A673 (cell line): ENCODE data around the gene PGK1. TPM values are rescaled to one million over a fixed set of nuclear protein-coding genes. Genes with fewer than 3 reads are reported as not detected.

Experiments used
- BruUV-seq: library from RNA; stranded (reverse); fragments of 400-500 nt; replicated peaks from 2 replicates; lab custom pipeline; 2021; lab: Mats Ljungman, UMichigan
- CTCF ChIA-PET: fragments of 300-600 bp; sonication (Branson Sonifier 250); formaldehyde crosslinking; loops from one replicate; lab custom pipeline; 2022; ENCODE audit warnings: antibody characterized with exemption; lab: Charles Lee
- POLR2A ChIA-PET: fragments of 300-600 bp; sonication (Branson Sonifier 250); formaldehyde crosslinking; loops from one replicate; lab custom pipeline; 2022; ENCODE audit warnings: antibody characterized with exemption; ENCODE audit not compliant: low non-redundant PET; lab: Charles Lee
- DNase-seq: peaks from one replicate; pipeline ENCODE4 v3.0.0-alpha.2; 2015; ENCODE audit warnings: low spot score
- H3K27ac ChIP-seq: fragments of 200-600 bp; sonication (generic); 2 replicates; pipeline ENCODE4 v1.5.1; 2016; ENCODE audit warnings: mixed run types, low read depth, mild to moderate bottlenecking, mixed read lengths, antibody characterized with exemption, low read length; ENCODE audit not compliant: poor library complexity, severe bottlenecking
- H3K27me3 ChIP-seq: fragments of 200-600 bp; sonication (generic); replicated peaks from 2 replicates; pipeline ENCODE4 v1.6.1; 2017; ENCODE audit warnings: mixed run types, low read depth, mild to moderate bottlenecking, mixed read lengths, antibody characterized with exemption, low read length; ENCODE audit not compliant: insufficient read depth, poor library complexity
- H3K36me3 ChIP-seq: fragments of 200-600 bp; sonication (generic); 2 replicates; pipeline ENCODE4 v1.6.1; 2016; ENCODE audit warnings: mixed run types, mild to moderate bottlenecking, mixed read lengths, antibody characterized with exemption, low read length; ENCODE audit not compliant: insufficient read depth, poor library complexity, severe bottlenecking
- H3K4me1 ChIP-seq: fragments of 200-600 bp; sonication (generic); 2 replicates; pipeline ENCODE4 v1.6.1; 2017; ENCODE audit warnings: mixed run types, mild to moderate bottlenecking, mixed read lengths, antibody characterized with exemption, low read length; ENCODE audit not compliant: insufficient read depth, poor library complexity, severe bottlenecking
- H3K4me3 ChIP-seq: fragments of 200-600 bp; sonication (generic); 2 replicates; pipeline ENCODE4 v1.5.1; 2016; ENCODE audit warnings: low read depth, mixed run types, mild to moderate bottlenecking, mixed read lengths, low read length; ENCODE audit not compliant: poor library complexity, severe bottlenecking
- H3K9me3 ChIP-seq: fragments of 200-600 bp; sonication (generic); 2 replicates; pipeline ENCODE4 v1.6.1; 2016; ENCODE audit warnings: mixed run types, low read depth, mild to moderate bottlenecking, mixed read lengths, antibody characterized with exemption, low read length; ENCODE audit not compliant: poor library complexity, severe bottlenecking
- CTCF ChIP-seq: fragments of 300-800, 200-600 bp; sonication (generic); conservative IDR thresholded peaks from 2 replicates; pipeline ENCODE4 v1.5.1; 2017; ENCODE audit warnings: low read depth, mild to moderate bottlenecking, antibody characterized with exemption, low read length, moderate library complexity, mixed read lengths
- EZH2 ChIP-seq: fragments of 200-600 bp; sonication (generic); IDR thresholded peaks from 2 replicates; pipeline ENCODE4 v1.6.1; 2017; ENCODE audit warnings: borderline replicate concordance, low read depth, mild to moderate bottlenecking, mixed read lengths, antibody characterized with exemption, low read length; ENCODE audit not compliant: poor library complexity, severe bottlenecking
- intact Hi-C: fragments of 100-400 bp; cut with micrococcal nuclease; formaldehyde crosslinking; loops from one replicate; pipeline ENCODE4 v1.10.0; 2022; ENCODE audit not compliant: unreplicated experiment
- total RNA-seq: library from RNA; stranded (reverse); gene quantifications from 2 replicates; pipeline ENCODE4 v1.2.3, GENCODE V29; 2021

The PGK1 gene
- total RNA-seq, 1 experiment from 2014 or later: 438 TPM

- intact Hi-C loops: no loop called here
- H3K36me3 ChIP-seq: peaks cover 94% of the 10 kb centered on the region
- H3K27me3 ChIP-seq: no peaks in the 10 kb centered on the region
- POLR2A ChIA-PET: no interaction called here
- no peak overlapping the region for H3K27ac ChIP-seq
- TF ChIP-seq EZH2: no peak
- no peak for TF ChIP-seq CTCF
- H3K4me1 ChIP-seq: no peaks in the 10 kb centered on the region
- H3K9me3 ChIP-seq: no peaks in the 10 kb centered on the region
- CTCF ChIA-PET: no interaction called here
- no peak overlapping the region for H3K4me3 ChIP-seq
- no TSS peak for BruUV-seq
- DNase-seq: no peak
These were observed 12.7 kb downstream of the PGK1 start for GRCh38 chrX:78116766-78117165.

DNA sequence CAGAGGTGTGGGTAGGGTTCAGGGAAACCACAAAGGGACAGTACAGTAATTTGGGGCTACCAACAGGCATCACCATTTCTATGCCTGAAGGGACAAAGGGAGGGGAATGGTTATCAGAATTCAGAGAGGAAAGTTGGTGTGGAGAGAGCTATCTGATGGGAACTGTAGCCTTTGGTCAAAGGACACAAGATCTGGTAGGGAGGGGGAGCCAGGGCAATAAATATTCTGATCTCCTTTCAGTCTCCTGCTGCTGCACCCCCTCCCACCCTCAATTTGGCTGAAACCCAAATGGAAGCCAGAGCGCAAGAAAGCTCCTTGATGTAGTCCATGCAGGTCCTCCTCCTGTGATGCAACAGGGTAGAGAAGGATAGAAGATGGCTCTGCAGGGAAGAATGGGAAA lies 14.6 kb downstream of the PGK1 start:
- DNase-seq: no peak
- no peak for TF ChIP-seq CTCF
- no peak for TF ChIP-seq EZH2
- H3K27ac ChIP-seq: no peak overlapping the region
- H3K4me1 ChIP-seq: no peaks in the 10 kb centered on the region
- H3K4me3 ChIP-seq: no peak overlapping the region
- intact Hi-C loops: no loop called here
- H3K27me3 ChIP-seq: no peaks in the 10 kb centered on the region
- ChIA-PET POLR2A (no interaction called here), CTCF (no interaction called here)
- H3K9me3 ChIP-seq: no peaks in the 10 kb centered on the region
- peaks cover 97% of the 10 kb centered on the region for H3K36me3 ChIP-seq
- BruUV-seq: no TSS peak

DNA sequence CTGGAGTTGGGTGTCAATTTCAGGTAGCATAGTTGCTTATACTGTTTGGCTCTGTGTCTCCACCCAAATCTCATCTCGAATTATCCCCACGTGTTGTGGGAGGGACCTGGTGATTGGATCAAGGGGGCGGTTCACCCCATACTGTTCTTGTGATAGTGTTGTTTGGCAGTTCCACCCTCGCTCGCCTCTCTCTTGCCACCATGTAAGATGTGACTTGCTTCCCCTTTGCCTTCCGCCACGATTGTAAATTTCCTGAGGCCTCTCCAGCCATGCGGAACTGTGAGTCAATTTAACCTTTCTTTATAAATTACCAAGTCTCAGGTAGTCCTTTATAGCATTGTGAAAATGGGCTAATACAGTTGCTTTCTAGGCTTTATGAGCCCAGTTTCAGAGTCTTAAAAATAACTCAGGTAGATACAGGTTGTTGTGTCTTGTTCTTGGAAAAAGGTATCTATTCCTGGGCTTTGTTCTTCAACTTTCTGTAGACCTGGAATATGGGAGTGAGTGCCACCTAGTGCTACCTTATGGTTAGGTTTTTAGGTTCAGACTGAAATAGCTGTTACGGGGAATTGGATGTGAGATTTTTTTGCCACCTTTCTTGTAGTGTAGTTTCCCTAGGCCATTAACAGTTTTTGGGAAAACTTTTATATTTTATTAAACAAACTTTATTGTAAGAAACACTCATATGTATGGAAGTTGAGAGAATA lies 15.6 kb downstream of the PGK1 start:
- intact Hi-C loops: loop anchor here (10.0 kb wide), 1 partner anchor 435 kb away; no protein-coding TSS in a partner anchor

More for the DNA sequence above, 15.6 kb downstream of the PGK1 start:
- Histone ChIP-seq H3K27me3 (no peaks in the 10 kb centered on the region), H3K4me1 (no peaks in the 10 kb centered on the region), H3K36me3 (peaks cover 97% of the 10 kb centered on the region), H3K4me3 (no peak overlapping the region), H3K9me3 (no peaks in the 10 kb centered on the region), H3K27ac (no peak overlapping the region)
- DNase-seq: no peak
- CTCF ChIA-PET: no interaction called here
- POLR2A ChIA-PET: no interaction called here
- no TSS peak for BruUV-seq
- TF ChIP-seq CTCF: 0 out of 2 replicates have a peak, but pooled peaks have one; percentile 28
- TF ChIP-seq EZH2: no peak
